Measurements from ENCODE around the gene GLCCI1. TPM values are rescaled to one million over a fixed set of nuclear protein-coding genes. Genes with fewer than 3 reads are reported as not detected.

The GLCCI1 gene
- total RNA-seq, 4 donors from 2014 or later, result 1.5 to 9.9 (median 5.6) TPM

GRCh38 chr7:7922684-7923385 lies 45.8 kb upstream of the GLCCI1 start:
- intact Hi-C loops (cut with DNase I), result no loop called here
- no peak for DNase-seq
- Histone ChIP-seq H3K9me3 (no peaks in the 10 kb centered on the region), H3K4me3 (no peak overlapping the region), H3K27me3 (no peaks in the 10 kb centered on the region), H3K27ac (no peak overlapping the region), H3K4me1 (peaks cover 0 to 20% (median 9%) of the 10 kb centered on the region in 3 donors), H3K36me3 (no peaks in the 10 kb centered on the region)
- TF ChIP-seq POLR2A (IDR thresholded peaks at IDR 0.05) (no peak), CTCF (IDR thresholded peaks at IDR 0.05) (no peak)
- WGBS, 2 donors, result 21 to 30% methylated on average over 7 of the region's 7 CpGs

- no peak for TF ChIP-seq CTCF (IDR thresholded peaks at IDR 0.05)
- no peak for TF ChIP-seq POLR2A (IDR thresholded peaks at IDR 0.05)
- DNase-seq, result no peak
- H3K27ac ChIP-seq, result no peak overlapping the region
- H3K4me3 ChIP-seq, result no peak overlapping the region
- H3K36me3 ChIP-seq, result no peaks in the 10 kb centered on the region
- H3K27me3 ChIP-seq, result no peaks in the 10 kb centered on the region
- H3K4me1 ChIP-seq, result peaks cover 0 to 20% (median 9%) of the 10 kb centered on the region in 3 donors
- WGBS, 2 donors, result 43 to 53% methylated on average over 1 of the region's 1 CpG
- intact Hi-C loops (cut with DNase I), result no loop called here
- no peaks in the 10 kb centered on the region for H3K9me3 ChIP-seq
These were observed 44.8 kb upstream of the GLCCI1 start for GRCh38 chr7:7923818-7924217.

- intact Hi-C loops (cut with DNase I), result no loop called here
- Histone ChIP-seq H3K9me3 (no peaks in the 10 kb centered on the region), H3K4me3 (no peak overlapping the region), H3K4me1 (peaks cover 0 to 20% (median 9%) of the 10 kb centered on the region in 3 donors), H3K27ac (no peak overlapping the region), H3K27me3 (no peaks in the 10 kb centered on the region), H3K36me3 (no peaks in the 10 kb centered on the region)
- TF ChIP-seq POLR2A (IDR thresholded peaks at IDR 0.05) (no peak), CTCF (IDR thresholded peaks at IDR 0.05) (no peak)
- no peak for DNase-seq
These were observed 44.3 kb upstream of the GLCCI1 start for GRCh38 chr7:7924303-7924702.

GRCh38 chr7:7931626-7932025 lies 37.0 kb upstream of the GLCCI1 start:
- intact Hi-C loops (cut with DNase I), result no loop called here
- Histone ChIP-seq H3K4me1 (no peaks in the 10 kb centered on the region), H3K27me3 (no peaks in the 10 kb centered on the region), H3K4me3 (no peak overlapping the region), H3K36me3 (no peaks in the 10 kb centered on the region), H3K9me3 (no peaks in the 10 kb centered on the region), H3K27ac (no peak overlapping the region)
- no peak for DNase-seq
- 80 to 88% methylated on average over 2 of the region's 2 CpGs for WGBS, 2 donors
- no peak for TF ChIP-seq POLR2A (IDR thresholded peaks at IDR 0.05)
- TF ChIP-seq CTCF (IDR thresholded peaks at IDR 0.05), result no peak

GRCh38 chr7:7932553-7932952 lies 36.0 kb upstream of the GLCCI1 start:
- DNase-seq, result no peak
- no peaks in the 10 kb centered on the region for H3K27me3 ChIP-seq
- H3K36me3 ChIP-seq, result no peaks in the 10 kb centered on the region
- no peak overlapping the region for H3K27ac ChIP-seq
- TF ChIP-seq POLR2A (IDR thresholded peaks at IDR 0.05), result no peak
- TF ChIP-seq CTCF (IDR thresholded peaks at IDR 0.05), result no peak
- no peaks in the 10 kb centered on the region for H3K4me1 ChIP-seq
- H3K9me3 ChIP-seq, result no peaks in the 10 kb centered on the region
- intact Hi-C loops (cut with DNase I), result no loop called here
- WGBS, 2 donors, result 97 to 100% methylated on average over 1 to 3 of the region's 3 CpGs
- no peak overlapping the region for H3K4me3 ChIP-seq

Measured in esophagus squamous epithelium (tissue), 5 donors.